K562 (cell line): ENCODE measurements around the gene CXCL6. TPM values are rescaled to one million over a fixed set of nuclear protein-coding genes. Genes with fewer than 3 reads are reported as not detected.

Experiments
- LARP7 ChIP-seq: fragments of 450-650 bp; IDR thresholded peaks from 2 replicates; pipeline ENCODE4 v1.6.1; 2016
- SREBF2 ChIP-seq: sonication (generic); formaldehyde crosslinking; IDR thresholded peaks from 2 replicates; pipeline ENCODE4 v1.4.0; 2020; ENCODE audit warnings: mild to moderate bottlenecking, missing genetic modification reagents
- TAF1 ChIP-seq: IDR thresholded peaks from 2 replicates; pipeline ENCODE4 v1.6.1; 2011; ENCODE audit warnings: mild to moderate bottlenecking, low read length, moderate library complexity; ENCODE audit not compliant: insufficient read depth, control insufficient read depth, severe bottlenecking; ENCODE audit errors: extremely low read depth
- TGIF2 ChIP-seq: sonication (generic); formaldehyde crosslinking; IDR thresholded peaks from 2 replicates; pipeline ENCODE4 v1.8.1; 2022; ENCODE audit warnings: mild to moderate bottlenecking, missing genetic modification reagents, moderate library complexity
- ZFX ChIP-seq: sonication (generic); formaldehyde crosslinking; IDR thresholded peaks from 2 replicates; pipeline ENCODE4 v1.8.0; 2022; ENCODE audit warnings: mild to moderate bottlenecking, missing genetic modification reagents, moderate library complexity
- ZNF134 ChIP-seq: fragments of 250-450 bp; sonication (Bioruptor Pico); conservative IDR thresholded peaks from 2 replicates; pipeline ENCODE4 v1.4.0; 2020
- ZNF239 ChIP-seq: fragments of 250-450 bp; sonication (Bioruptor Pico); IDR thresholded peaks from 2 replicates; pipeline ENCODE4 v1.4.0; 2020; ENCODE audit warnings: mild to moderate bottlenecking
- ZNF583 ChIP-seq: fragments of 250-450 bp; sonication (Bioruptor Pico); IDR thresholded peaks from 2 replicates; pipeline ENCODE4 v1.4.0; 2020
- ZNF780A ChIP-seq: fragments of 250-450 bp; sonication (Bioruptor Pico); IDR thresholded peaks from 2 replicates; pipeline ENCODE4 v1.5.0; 2021; ENCODE audit warnings: mild to moderate bottlenecking
- polyA plus RNA-seq, 8 experiments: library from polyadenylated mRNA; depleted of rRNA in 4 of 8; stranded (reverse) in 5 of 8; unstranded in 3 of 8; fragments of >200 nt; fragmentation: Nextera tagmentation in 2 of 8; fragmentation: Illumina TruSeq in 1 of 8; extraction: Ambion mirVana in 2 of 8; extraction: Trizol in 1 of 8; gene quantifications; 2 replicates each; pipeline versions ENCODE4 v1.2.1 to v1.2.3, GENCODE V29; 2011 to 2014; ENCODE audit warnings: inconsistent platforms in 1 of 8, missing spikeins in 1 of 8
- total RNA-seq, 7 experiments: library from RNA; depleted of rRNA in 6 of 7; stranded (reverse); fragments of >200 nt in 6 of 7; fragmentation: Illumina TruSeq in 2 of 7; extraction: Trizol in 2 of 7; gene quantifications; 2 replicates each; pipeline versions ENCODE4 v1.2.1 to v1.2.3, GENCODE V29; 2011 to 2021; ENCODE audit warnings: low replicate concordance in 1 of 7
- TF ChIP-seq, protein P1 (sequence below): sonication (generic); formaldehyde crosslinking; IDR thresholded peaks from 2 replicates; pipeline ENCODE4 v1.8.0; 2023; ENCODE audit warnings: missing genetic modification reagents, mild to moderate bottlenecking, borderline replicate concordance
- TF ChIP-seq, protein P2 (sequence below): fragments of 250-450 bp; sonication (Bioruptor Pico); IDR thresholded peaks from 2 replicates; pipeline ENCODE4 v1.4.0; 2020
- TF ChIP-seq, protein P3 (sequence below), 3 experiments: fragments of 200-800 bp in 1 of 3; sonication (Bioruptor generic) in 1 of 3; sonication (generic) in 1 of 3; formaldehyde crosslinking in 1 of 3; IDR thresholded peaks; 2 replicates each; pipeline versions ENCODE4 v1.6.1 to v1.8.0; 2016 to 2022; ENCODE audit warnings: mild to moderate bottlenecking in 2 of 3, missing compliant biosample characterization in 2 of 3, missing genetic modification characterization in 2 of 3, missing genetic modification reagents in 1 of 3
- TF ChIP-seq, protein P4 (sequence below): sonication (generic); IDR thresholded peaks from 2 replicates; pipeline ENCODE4 v1.6.1; 2016

CXCL6 gene
- total and polyA plus RNA-seq, 9 of the 15 experiments (the other 6 are each of a cell fraction or from before 2014, with no cell fraction given) = not detected

DNA sequence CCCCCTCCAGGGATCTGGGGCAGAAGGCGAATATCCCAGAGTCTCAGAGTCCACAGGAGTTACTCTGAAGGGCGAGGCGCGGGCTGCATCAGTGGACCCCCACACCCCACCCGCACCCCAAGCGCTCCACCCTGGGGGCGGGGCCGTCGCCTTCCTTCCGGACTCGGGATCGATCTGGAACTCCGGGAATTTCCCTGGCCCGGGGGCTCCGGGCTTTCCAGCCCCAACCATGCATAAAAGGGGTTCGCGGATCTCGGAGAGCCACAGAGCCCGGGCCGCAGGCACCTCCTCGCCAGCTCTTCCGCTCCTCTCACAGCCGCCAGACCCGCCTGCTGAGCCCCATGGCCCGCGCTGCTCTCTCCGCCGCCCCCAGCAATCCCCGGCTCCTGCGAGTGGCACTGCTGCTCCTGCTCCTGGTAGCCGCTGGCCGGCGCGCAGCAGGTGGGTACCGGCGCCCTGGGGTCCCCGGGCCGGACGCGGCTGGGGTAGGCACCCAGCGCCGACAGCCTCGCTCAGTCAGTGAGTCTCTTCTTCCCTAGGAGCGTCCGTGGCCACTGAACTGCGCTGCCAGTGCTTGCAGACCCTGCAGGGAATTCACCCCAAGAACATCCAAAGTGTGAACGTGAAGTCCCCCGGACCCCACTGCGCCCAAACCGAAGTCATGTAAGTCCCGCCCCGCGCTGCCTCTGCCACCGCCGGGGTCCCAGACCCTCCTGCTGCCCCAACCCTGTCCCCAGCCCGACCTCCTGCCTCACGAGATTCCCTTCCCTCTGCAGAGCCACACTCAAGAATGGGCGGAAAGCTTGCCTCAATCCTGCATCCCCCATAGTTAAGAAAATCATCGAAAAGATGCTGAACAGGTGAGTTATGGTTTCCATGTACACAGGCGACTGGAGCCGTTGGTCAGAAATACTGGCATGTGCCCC lies 32.9 kb downstream of the CXCL6 start, which contains the start of gene CXCL1 (continued):
- TF ChIP-seq, protein P1, sequence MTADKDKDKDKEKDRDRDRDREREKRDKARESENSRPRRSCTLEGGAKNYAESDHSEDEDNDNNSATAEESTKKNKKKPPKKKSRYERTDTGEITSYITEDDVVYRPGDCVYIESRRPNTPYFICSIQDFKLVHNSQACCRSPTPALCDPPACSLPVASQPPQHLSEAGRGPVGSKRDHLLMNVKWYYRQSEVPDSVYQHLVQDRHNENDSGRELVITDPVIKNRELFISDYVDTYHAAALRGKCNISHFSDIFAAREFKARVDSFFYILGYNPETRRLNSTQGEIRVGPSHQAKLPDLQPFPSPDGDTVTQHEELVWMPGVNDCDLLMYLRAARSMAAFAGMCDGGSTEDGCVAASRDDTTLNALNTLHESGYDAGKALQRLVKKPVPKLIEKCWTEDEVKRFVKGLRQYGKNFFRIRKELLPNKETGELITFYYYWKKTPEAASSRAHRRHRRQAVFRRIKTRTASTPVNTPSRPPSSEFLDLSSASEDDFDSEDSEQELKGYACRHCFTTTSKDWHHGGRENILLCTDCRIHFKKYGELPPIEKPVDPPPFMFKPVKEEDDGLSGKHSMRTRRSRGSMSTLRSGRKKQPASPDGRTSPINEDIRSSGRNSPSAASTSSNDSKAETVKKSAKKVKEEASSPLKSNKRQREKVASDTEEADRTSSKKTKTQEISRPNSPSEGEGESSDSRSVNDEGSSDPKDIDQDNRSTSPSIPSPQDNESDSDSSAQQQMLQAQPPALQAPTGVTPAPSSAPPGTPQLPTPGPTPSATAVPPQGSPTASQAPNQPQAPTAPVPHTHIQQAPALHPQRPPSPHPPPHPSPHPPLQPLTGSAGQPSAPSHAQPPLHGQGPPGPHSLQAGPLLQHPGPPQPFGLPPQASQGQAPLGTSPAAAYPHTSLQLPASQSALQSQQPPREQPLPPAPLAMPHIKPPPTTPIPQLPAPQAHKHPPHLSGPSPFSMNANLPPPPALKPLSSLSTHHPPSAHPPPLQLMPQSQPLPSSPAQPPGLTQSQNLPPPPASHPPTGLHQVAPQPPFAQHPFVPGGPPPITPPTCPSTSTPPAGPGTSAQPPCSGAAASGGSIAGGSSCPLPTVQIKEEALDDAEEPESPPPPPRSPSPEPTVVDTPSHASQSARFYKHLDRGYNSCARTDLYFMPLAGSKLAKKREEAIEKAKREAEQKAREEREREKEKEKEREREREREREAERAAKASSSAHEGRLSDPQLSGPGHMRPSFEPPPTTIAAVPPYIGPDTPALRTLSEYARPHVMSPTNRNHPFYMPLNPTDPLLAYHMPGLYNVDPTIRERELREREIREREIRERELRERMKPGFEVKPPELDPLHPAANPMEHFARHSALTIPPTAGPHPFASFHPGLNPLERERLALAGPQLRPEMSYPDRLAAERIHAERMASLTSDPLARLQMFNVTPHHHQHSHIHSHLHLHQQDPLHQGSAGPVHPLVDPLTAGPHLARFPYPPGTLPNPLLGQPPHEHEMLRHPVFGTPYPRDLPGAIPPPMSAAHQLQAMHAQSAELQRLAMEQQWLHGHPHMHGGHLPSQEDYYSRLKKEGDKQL (CRISPR knock-in tag) = no peak
- TF ChIP-seq TGIF2 (CRISPR knock-in tag) (no peak), ZNF239 (CRISPR knock-in tag) (no peak), SREBF2 (CRISPR knock-in tag) (no peak), LARP7 (no peak), TAF1 (peak; percentile 1), ZNF134 (CRISPR knock-in tag) (no peak), ZNF780A (CRISPR knock-in tag) (no peak), ZNF583 (CRISPR knock-in tag) (no peak), ZFX (CRISPR knock-in tag) (peak; percentile 16; the same call in 1 of the 2 replicates)
- TF ChIP-seq, protein P2, sequence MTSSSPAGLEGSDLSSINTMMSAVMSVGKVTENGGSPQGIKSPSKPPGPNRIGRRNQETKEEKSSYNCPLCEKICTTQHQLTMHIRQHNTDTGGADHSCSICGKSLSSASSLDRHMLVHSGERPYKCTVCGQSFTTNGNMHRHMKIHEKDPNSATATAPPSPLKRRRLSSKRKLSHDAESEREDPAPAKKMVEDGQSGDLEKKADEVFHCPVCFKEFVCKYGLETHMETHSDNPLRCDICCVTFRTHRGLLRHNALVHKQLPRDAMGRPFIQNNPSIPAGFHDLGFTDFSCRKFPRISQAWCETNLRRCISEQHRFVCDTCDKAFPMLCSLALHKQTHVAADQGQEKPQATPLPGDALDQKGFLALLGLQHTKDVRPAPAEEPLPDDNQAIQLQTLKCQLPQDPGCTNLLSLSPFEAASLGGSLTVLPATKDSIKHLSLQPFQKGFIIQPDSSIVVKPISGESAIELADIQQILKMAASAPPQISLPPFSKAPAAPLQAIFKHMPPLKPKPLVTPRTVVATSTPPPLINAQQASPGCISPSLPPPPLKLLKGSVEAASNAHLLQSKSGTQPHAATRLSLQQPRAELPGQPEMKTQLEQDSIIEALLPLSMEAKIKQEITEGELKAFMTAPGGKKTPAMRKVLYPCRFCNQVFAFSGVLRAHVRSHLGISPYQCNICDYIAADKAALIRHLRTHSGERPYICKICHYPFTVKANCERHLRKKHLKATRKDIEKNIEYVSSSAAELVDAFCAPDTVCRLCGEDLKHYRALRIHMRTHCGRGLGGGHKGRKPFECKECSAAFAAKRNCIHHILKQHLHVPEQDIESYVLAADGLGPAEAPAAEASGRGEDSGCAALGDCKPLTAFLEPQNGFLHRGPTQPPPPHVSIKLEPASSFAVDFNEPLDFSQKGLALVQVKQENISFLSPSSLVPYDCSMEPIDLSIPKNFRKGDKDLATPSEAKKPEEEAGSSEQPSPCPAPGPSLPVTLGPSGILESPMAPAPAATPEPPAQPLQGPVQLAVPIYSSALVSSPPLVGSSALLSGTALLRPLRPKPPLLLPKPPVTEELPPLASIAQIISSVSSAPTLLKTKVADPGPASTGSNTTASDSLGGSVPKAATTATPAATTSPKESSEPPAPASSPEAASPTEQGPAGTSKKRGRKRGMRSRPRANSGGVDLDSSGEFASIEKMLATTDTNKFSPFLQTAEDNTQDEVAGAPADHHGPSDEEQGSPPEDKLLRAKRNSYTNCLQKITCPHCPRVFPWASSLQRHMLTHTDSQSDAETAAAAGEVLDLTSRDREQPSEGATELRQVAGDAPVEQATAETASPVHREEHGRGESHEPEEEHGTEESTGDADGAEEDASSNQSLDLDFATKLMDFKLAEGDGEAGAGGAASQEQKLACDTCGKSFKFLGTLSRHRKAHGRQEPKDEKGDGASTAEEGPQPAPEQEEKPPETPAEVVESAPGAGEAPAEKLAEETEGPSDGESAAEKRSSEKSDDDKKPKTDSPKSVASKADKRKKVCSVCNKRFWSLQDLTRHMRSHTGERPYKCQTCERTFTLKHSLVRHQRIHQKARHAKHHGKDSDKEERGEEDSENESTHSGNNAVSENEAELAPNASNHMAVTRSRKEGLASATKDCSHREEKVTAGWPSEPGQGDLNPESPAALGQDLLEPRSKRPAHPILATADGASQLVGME (CRISPR knock-in tag) = no peak
- TF ChIP-seq, protein P3, sequence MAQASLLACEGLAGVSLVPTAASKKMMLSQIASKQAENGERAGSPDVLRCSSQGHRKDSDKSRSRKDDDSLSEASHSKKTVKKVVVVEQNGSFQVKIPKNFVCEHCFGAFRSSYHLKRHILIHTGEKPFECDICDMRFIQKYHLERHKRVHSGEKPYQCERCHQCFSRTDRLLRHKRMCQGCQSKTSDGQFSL (CRISPR knock-in tag; IDR thresholded peaks at IDR 0.05) = no peak
- TF ChIP-seq, protein P3 (tag; IDR thresholded peaks at IDR 0.05) = no peak
- TF ChIP-seq, protein P4, sequence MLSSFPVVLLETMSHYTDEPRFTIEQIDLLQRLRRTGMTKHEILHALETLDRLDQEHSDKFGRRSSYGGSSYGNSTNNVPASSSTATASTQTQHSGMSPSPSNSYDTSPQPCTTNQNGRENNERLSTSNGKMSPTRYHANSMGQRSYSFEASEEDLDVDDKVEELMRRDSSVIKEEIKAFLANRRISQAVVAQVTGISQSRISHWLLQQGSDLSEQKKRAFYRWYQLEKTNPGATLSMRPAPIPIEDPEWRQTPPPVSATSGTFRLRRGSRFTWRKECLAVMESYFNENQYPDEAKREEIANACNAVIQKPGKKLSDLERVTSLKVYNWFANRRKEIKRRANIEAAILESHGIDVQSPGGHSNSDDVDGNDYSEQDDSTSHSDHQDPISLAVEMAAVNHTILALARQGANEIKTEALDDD = no peak
